OCI-LY7 (cell line): Measurements from ENCODE around the gene FOSB.

Experiments
- EZH2phosphoT487 ChIP-seq: fragments of 200-600 bp; sonication (generic); IDR thresholded peaks from 2 replicates; pipeline ENCODE4 v1.6.1; 2018; ENCODE audit warnings: low read depth, borderline replicate concordance, mild to moderate bottlenecking, mixed run types, antibody characterized with exemption, low read length, moderate library complexity, mixed read lengths
- TF ChIP-seq, protein P1 (sequence below): fragments of 200-600 bp; sonication (generic); conservative IDR thresholded peaks from 2 replicates; pipeline ENCODE4 v1.5.1; 2014; ENCODE audit warnings: mild to moderate bottlenecking, antibody characterized with exemption, low read length, moderate library complexity, mixed read lengths

DNA sequence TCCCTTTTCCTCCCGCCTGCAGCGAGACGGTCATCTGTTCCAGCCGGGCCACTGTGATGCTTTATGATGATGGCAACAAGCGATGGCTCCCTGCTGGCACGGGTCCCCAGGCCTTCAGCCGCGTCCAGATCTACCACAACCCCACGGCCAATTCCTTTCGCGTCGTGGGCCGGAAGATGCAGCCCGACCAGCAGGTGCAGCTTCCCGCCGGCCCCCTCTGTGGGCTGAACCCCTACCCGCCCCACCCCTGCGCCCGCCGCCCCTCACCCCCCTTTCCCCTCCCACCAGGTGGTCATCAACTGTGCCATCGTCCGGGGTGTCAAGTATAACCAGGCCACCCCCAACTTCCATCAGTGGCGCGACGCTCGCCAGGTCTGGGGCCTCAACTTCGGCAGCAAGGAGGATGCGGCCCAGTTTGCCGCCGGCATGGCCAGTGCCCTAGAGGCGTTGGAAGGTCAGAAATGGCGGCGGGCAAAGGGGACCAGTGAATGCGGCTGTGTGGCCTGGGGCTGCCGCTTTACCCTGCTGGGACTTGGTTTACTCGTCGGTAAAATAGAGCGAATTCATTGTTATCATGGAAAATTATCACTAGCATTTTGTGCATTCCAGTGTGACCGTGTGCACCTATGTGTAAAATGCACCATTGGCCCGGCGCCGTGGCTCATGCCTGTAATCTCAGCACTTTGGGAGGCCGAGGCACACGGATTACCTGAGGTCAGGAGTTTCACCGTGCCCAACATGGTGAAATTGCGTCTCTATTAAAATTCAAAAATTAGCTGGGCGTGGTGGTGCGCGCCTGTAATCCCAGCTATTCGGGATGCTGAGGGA, 50.1 kb downstream of the FOSB start:
- TF ChIP-seq, protein P1, sequence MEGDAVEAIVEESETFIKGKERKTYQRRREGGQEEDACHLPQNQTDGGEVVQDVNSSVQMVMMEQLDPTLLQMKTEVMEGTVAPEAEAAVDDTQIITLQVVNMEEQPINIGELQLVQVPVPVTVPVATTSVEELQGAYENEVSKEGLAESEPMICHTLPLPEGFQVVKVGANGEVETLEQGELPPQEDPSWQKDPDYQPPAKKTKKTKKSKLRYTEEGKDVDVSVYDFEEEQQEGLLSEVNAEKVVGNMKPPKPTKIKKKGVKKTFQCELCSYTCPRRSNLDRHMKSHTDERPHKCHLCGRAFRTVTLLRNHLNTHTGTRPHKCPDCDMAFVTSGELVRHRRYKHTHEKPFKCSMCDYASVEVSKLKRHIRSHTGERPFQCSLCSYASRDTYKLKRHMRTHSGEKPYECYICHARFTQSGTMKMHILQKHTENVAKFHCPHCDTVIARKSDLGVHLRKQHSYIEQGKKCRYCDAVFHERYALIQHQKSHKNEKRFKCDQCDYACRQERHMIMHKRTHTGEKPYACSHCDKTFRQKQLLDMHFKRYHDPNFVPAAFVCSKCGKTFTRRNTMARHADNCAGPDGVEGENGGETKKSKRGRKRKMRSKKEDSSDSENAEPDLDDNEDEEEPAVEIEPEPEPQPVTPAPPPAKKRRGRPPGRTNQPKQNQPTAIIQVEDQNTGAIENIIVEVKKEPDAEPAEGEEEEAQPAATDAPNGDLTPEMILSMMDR, result no peak
- TF ChIP-seq EZH2phosphoT487, result no peak
